ENCODE data around the gene NLE1. TPM values are rescaled to one million over a fixed set of nuclear protein-coding genes. Genes with fewer than 3 reads are reported as not detected.

NLE1 gene
- total RNA-seq, 2 experiments from 2014 or later = 30.3 to 34.1 TPM

- TF ChIP-seq EZH2phosphoT487 (IDR thresholded peaks at IDR 0.05; ENCODE audit: borderline replicate concordance, low read depth, low read length) (no peak), CTCF (conservative IDR thresholded peaks at IDR 0.05; ENCODE audit: low read length) (no peak)
- no TSS peak for BruUV-seq (replicated peaks)
- H3K9me2 ChIP-seq (ENCODE audit: insufficient read depth, low read length) = no peaks in the 10 kb centered on the region
- no peaks in the 10 kb centered on the region for H3K36me3 ChIP-seq (ENCODE audit: insufficient read depth, low read length)
- no peaks in the 10 kb centered on the region; the same call in 1 of the 2 replicates for H3K79me2 ChIP-seq (ENCODE audit: insufficient read depth, low read depth, low read length)
- no peak overlapping the region for H3K4me3 ChIP-seq (ENCODE audit: low read depth, low read length, poor library complexity, severe bottlenecking)
- no peaks in the 10 kb centered on the region for H4K20me1 ChIP-seq (ENCODE audit: insufficient read depth, low read length)
- CTCF ChIA-PET (ENCODE audit: unreplicated experiment) = no interaction called here
- H3K4me2 ChIP-seq (ENCODE audit: low read length) = no peak overlapping the region
- peaks cover 47% of the 10 kb centered on the region for H3K4me1 ChIP-seq (ENCODE audit: insufficient read depth, low read length, poor library complexity, severe bottlenecking)
- no peaks in the 10 kb centered on the region for H3K9me3 ChIP-seq (ENCODE audit: low read length)
- POLR2A ChIA-PET = interaction anchor here (0.7 to 1.0 kb wide), 2 partner anchors 16 to 45 kb away, joined by 3 to 4 read pairs; no protein-coding TSS in a partner anchor
- no peak for DNase-seq (ENCODE audit: low spot score)
- intact Hi-C loops (cut with micrococcal nuclease; ENCODE audit: unreplicated experiment) = loop anchor here (5.0 kb wide), 1 partner anchor 74 kb away; no protein-coding TSS in a partner anchor
- no peak overlapping the region for H2AFZ ChIP-seq (ENCODE audit: low read length)
- H3K27ac ChIP-seq (ENCODE audit: low read depth, low read length, poor library complexity, severe bottlenecking) = no peak overlapping the region
Measured at GRCh38 chr17:35086164-35086563, 55.9 kb downstream of the NLE1 start.

GRCh38 chr17:35084987-35085386, 57.1 kb downstream of the NLE1 start:
- CTCF ChIA-PET (ENCODE audit: unreplicated experiment) = no interaction called here
- intact Hi-C loops (cut with micrococcal nuclease; ENCODE audit: unreplicated experiment) = loop anchor here (5.0 kb wide), 1 partner anchor 73 kb away; no protein-coding TSS in a partner anchor

More at GRCh38 chr17:35084987-35085386, 57.1 kb downstream of the NLE1 start:
- H4K20me1 ChIP-seq (ENCODE audit: insufficient read depth, low read length) = no peaks in the 10 kb centered on the region
- POLR2A ChIA-PET = no interaction called here
- H3K79me2 ChIP-seq (ENCODE audit: insufficient read depth, low read depth, low read length) = no peaks in the 10 kb centered on the region; the same call in 1 of the 2 replicates
- no TSS peak for BruUV-seq (replicated peaks)
- H3K9me2 ChIP-seq (ENCODE audit: insufficient read depth, low read length) = no peaks in the 10 kb centered on the region
- H2AFZ ChIP-seq (ENCODE audit: low read length) = no peak overlapping the region
- H3K4me3 ChIP-seq (ENCODE audit: low read depth, low read length, poor library complexity, severe bottlenecking) = no peak overlapping the region
- H3K9me3 ChIP-seq (ENCODE audit: low read length) = no peaks in the 10 kb centered on the region
- peaks cover 59% of the 10 kb centered on the region for H3K4me1 ChIP-seq (ENCODE audit: insufficient read depth, low read length, poor library complexity, severe bottlenecking)
- TF ChIP-seq CTCF (conservative IDR thresholded peaks at IDR 0.05; ENCODE audit: low read length) = no peak
- no peak for TF ChIP-seq EZH2phosphoT487 (IDR thresholded peaks at IDR 0.05; ENCODE audit: borderline replicate concordance, low read depth, low read length)
- H3K36me3 ChIP-seq (ENCODE audit: insufficient read depth, low read length) = no peaks in the 10 kb centered on the region
- no peak overlapping the region for H3K27ac ChIP-seq (ENCODE audit: low read depth, low read length, poor library complexity, severe bottlenecking)
- H3K4me2 ChIP-seq (ENCODE audit: low read length) = no peak overlapping the region
- no peak for DNase-seq (ENCODE audit: low spot score)

All from OCI-LY7 (cell line).